ENCODE results near the gene SRD5A3. TPM values are rescaled to one million over a fixed set of nuclear protein-coding genes. Genes with fewer than 3 reads are reported as not detected.

Gene SRD5A3
- total and polyA plus RNA-seq, 8 donors = 12.1 to 31.3 (median 15.7) TPM

DNA sequence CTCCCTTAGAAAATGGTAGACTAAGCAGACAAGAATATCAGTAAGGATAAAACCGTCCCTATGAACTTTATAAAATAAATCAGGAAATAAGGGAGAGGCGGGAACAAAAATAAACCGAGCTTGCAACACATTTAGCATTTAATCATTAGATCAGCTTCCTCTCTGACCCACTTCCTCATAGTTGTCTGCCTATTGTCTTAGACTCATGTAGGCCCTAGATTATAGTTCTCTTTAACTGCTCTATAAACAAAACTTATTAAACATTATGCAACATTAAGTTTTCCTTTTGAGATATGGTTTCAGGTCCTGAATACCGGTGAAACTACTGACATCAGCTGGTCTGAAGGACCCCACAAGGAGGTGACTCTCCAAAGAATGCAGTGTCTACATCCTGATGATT lies 15.8 kb upstream of the SRD5A3 start:
- DNase-seq = no peak
- H3K9me3 ChIP-seq = no peaks in the 10 kb centered on the region
- H3K27ac ChIP-seq = peak overlapping the region in 1 of 2 donors; percentile 65
- intact Hi-C loops (cut with DNase I) = no loop called here
- H3K4me1 ChIP-seq = peaks cover 0 to 23% of the 10 kb centered on the region in 2 donors
- H3K27me3 ChIP-seq = no peaks in the 10 kb centered on the region
- TF ChIP-seq, protein P1, sequence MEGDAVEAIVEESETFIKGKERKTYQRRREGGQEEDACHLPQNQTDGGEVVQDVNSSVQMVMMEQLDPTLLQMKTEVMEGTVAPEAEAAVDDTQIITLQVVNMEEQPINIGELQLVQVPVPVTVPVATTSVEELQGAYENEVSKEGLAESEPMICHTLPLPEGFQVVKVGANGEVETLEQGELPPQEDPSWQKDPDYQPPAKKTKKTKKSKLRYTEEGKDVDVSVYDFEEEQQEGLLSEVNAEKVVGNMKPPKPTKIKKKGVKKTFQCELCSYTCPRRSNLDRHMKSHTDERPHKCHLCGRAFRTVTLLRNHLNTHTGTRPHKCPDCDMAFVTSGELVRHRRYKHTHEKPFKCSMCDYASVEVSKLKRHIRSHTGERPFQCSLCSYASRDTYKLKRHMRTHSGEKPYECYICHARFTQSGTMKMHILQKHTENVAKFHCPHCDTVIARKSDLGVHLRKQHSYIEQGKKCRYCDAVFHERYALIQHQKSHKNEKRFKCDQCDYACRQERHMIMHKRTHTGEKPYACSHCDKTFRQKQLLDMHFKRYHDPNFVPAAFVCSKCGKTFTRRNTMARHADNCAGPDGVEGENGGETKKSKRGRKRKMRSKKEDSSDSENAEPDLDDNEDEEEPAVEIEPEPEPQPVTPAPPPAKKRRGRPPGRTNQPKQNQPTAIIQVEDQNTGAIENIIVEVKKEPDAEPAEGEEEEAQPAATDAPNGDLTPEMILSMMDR (IDR thresholded peaks at IDR 0.05) = no peak
- peak; percentile 68 for ATAC-seq
- no peaks in the 10 kb centered on the region for H3K36me3 ChIP-seq
- H3K4me3 ChIP-seq = no peak overlapping the region

DNA sequence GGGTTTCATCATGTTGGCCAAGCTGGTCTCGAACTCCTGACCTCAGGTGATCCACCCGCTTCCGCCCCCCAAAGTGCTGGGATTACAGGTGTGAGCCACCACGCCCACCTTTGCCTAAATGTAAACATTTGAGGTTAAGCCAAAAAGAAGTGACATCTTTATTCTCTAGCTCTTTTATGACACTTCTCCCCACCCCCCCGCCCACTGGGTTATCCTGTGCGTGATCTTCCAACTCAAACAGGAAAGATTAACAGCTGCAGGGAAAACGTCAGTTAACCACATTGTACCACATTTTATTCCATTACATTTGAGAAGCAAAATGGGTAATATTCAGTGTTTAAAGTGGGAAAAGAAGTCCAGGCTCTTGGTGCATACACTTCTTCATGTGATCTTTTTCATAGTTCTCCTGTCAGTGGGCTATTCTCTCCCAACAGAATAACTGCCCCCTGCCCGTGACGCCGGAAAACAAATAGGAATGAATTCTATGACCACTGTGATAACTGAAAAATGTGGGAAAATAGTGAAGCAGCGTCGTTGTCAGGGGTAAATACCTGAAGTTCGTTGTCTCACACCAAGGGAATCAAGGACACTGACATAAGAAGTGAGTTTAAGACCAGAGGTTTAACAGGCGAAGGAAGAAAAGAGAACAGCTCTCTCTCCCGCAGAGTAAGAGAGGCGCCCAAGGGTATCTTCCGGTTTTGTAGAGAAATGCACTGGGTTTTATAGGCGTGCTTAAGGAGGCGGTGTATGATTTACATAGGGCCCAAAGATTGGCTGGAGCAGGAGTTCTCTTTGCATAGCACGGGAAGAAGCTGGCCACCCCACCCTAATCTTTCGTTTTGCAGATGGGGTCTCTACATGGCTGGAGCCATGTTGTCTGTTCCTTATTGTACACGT lies 9.7 kb upstream of the SRD5A3 start:
- no peak overlapping the region for H3K27ac ChIP-seq
- ATAC-seq = no peak
- no peak for DNase-seq
- intact Hi-C loops (cut with DNase I) = no loop called here
- no peaks in the 10 kb centered on the region for H3K36me3 ChIP-seq
- H3K27me3 ChIP-seq = no peaks in the 10 kb centered on the region
- H3K4me3 ChIP-seq = no peak overlapping the region
- H3K9me3 ChIP-seq = no peaks in the 10 kb centered on the region
- TF ChIP-seq, protein P1 (IDR thresholded peaks at IDR 0.05) = no peak
- no peaks in the 10 kb centered on the region for H3K4me1 ChIP-seq

DNA sequence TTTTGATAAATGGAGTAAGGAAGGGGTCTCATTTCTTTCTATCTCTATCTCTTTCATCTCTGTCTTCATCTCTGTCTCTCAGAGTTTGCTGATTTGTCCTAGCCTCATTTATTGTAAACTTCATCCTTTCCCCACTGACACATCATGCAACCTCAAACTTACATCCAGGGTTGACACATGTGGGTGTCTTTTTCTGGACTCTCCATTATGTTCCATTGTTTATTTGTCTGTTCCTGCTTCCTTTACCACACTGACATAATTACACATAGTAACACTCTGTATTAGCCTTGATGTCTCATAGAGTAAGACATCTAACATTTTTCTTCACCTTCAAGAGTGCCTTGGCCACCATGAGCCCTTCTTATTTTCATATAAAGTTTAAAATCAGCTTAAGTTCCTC lies 8.1 kb upstream of the SRD5A3 start:
- DNase-seq = no peak
- TF ChIP-seq, protein P1 (IDR thresholded peaks at IDR 0.05) = no peak
- no peaks in the 10 kb centered on the region for H3K9me3 ChIP-seq
- intact Hi-C loops (cut with DNase I) = no loop called here
- ATAC-seq = no peak
- H3K4me3 ChIP-seq = no peak overlapping the region
- H3K27ac ChIP-seq = no peak overlapping the region
- H3K36me3 ChIP-seq = no peaks in the 10 kb centered on the region
- H3K27me3 ChIP-seq = no peaks in the 10 kb centered on the region
- H3K4me1 ChIP-seq = no peaks in the 10 kb centered on the region

DNA sequence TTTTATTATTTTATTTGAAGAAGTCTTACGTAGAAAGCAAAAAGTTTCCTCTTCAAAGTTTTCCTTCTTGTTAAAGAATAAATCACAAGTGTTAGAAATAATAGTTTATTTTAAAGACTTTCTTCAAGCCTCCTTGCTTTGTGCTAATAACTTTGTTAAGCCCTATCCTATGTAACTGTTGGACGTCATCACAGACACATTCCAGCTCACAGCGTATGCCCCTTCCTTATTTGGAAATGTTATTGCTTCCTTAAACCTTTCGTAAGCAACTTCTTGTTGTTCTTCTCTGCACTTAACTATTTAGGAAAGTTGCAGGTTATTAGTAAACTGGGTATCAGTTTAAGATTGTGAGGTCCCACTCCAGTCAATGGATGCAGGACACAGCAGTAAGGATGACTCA lies 7.6 kb upstream of the SRD5A3 start:
- DNase-seq = no peak
- no peaks in the 10 kb centered on the region for H3K27me3 ChIP-seq
- no peak for ATAC-seq
- no peaks in the 10 kb centered on the region for H3K4me1 ChIP-seq
- H3K36me3 ChIP-seq = no peaks in the 10 kb centered on the region
- no peak overlapping the region for H3K4me3 ChIP-seq
- TF ChIP-seq, protein P1 (IDR thresholded peaks at IDR 0.05) = no peak
- no peak overlapping the region for H3K27ac ChIP-seq
- intact Hi-C loops (cut with DNase I) = no loop called here
- H3K9me3 ChIP-seq = no peaks in the 10 kb centered on the region

DNA sequence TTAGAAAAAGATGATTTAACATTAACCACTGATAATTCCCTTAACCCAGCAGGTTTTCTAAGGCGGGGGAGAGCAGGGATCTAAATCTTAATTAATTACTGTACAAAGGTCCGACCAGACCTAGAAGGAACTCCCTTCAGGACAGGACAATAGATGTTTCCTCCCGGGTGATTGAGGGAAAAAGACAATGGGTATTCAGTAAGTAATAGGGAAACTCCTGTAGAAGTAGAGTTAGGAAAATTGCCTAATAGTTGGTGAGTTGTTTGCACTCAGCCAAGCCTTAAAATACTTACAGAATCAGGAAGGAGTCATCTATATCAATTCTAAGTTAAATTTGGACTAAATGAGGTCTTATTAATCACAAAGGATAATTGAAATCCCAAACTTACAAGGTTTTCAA lies 5.8 kb upstream of the SRD5A3 start:
- ATAC-seq = no peak
- Histone ChIP-seq H3K27me3 (no peaks in the 10 kb centered on the region), H3K36me3 (no peaks in the 10 kb centered on the region), H3K27ac (no peak overlapping the region), H3K4me3 (no peak overlapping the region), H3K9me3 (no peaks in the 10 kb centered on the region), H3K4me1 (no peaks in the 10 kb centered on the region)
- TF ChIP-seq, protein P1 (IDR thresholded peaks at IDR 0.05) = no peak
- intact Hi-C loops (cut with DNase I) = loop anchor here in 1 of 2 donors (10.0 kb wide), 1 partner anchor 205 kb away; the partner anchor contains the start of gene CLOCK
- no peak for DNase-seq
